HAP-1 (cell line): ENCODE results near the gene CELSR3.

Source experiments
- DNase-seq, 2 experiments: peaks; one replicate each; pipeline ENCODE4 v3.0.0-alpha.2; 2016 to 2020; ENCODE audit warnings: low spot score in 2 of 2
- H3K27me3 ChIP-seq: fragments of 250-450 bp; sonication (Bioruptor Pico); 2 replicates; pipeline ENCODE4 v1.5.1; 2020; ENCODE audit warnings: low read depth, mild to moderate bottlenecking, moderate library complexity
- H3K36me3 ChIP-seq: fragments of 250-450 bp; sonication (Bioruptor Pico); replicated peaks from 2 replicates; pipeline ENCODE4 v1.5.1; 2020; ENCODE audit warnings: mild to moderate bottlenecking
- H3K4me1 ChIP-seq: fragments of 250-450 bp; sonication (Bioruptor Pico); 2 replicates; pipeline ENCODE4 v1.5.1; 2020; ENCODE audit warnings: mild to moderate bottlenecking
- H3K4me3 ChIP-seq: fragments of 250-450 bp; sonication (Bioruptor Pico); 2 replicates; pipeline ENCODE4 v1.5.1; 2020; ENCODE audit warnings: mild to moderate bottlenecking, moderate library complexity
- H3K9me3 ChIP-seq: fragments of 250-450 bp; sonication (Bioruptor Pico); 2 replicates; pipeline ENCODE4 v1.5.1; 2020; ENCODE audit warnings: mild to moderate bottlenecking, moderate library complexity
- in situ Hi-C: fragments of 300-500 bp; cut with MboI; formaldehyde crosslinking; loops from 3 replicates; pipeline ENCODE4 v1.14.3; 2020; ENCODE audit warnings: low sequenced_read_pairs, inconsistent platforms, mixed read lengths

The CELSR3 gene

GRCh38 chr3:48644898-48645760, 17.6 kb downstream of the CELSR3 start:
- Histone ChIP-seq H3K4me3 (no peak overlapping the region), H3K36me3 (no peaks in the 10 kb centered on the region; the same call in 1 of the 2 replicates), H3K9me3 (no peaks in the 10 kb centered on the region), H3K4me1 (no peaks in the 10 kb centered on the region), H3K27me3 (no peaks in the 10 kb centered on the region)
- DNase-seq, result no peak
- in situ Hi-C loops, result no loop called here

GRCh38 chr3:48642605-48643004, 20.1 kb downstream of the CELSR3 start:
- H3K9me3 ChIP-seq, result no peaks in the 10 kb centered on the region
- no peak for DNase-seq
- in situ Hi-C loops, result no loop called here
- no peaks in the 10 kb centered on the region; the same call in 1 of the 2 replicates for H3K36me3 ChIP-seq
- no peaks in the 10 kb centered on the region for H3K4me1 ChIP-seq
- no peak overlapping the region for H3K4me3 ChIP-seq
- H3K27me3 ChIP-seq, result no peaks in the 10 kb centered on the region

GRCh38 chr3:48641396-48641795, 21.3 kb downstream of the CELSR3 start:
- Histone ChIP-seq H3K27me3 (no peaks in the 10 kb centered on the region), H3K36me3 (no peaks in the 10 kb centered on the region; the same call in 1 of the 2 replicates), H3K9me3 (no peaks in the 10 kb centered on the region), H3K4me3 (no peak overlapping the region), H3K4me1 (peaks cover under 1% of the 10 kb centered on the region; the same call in 1 of the 2 replicates)
- no peak for DNase-seq
- in situ Hi-C loops, result no loop called here

GRCh38 chr3:48639944-48640606, 22.6 kb downstream of the CELSR3 start:
- Histone ChIP-seq H3K36me3 (no peaks in the 10 kb centered on the region; the same call in 1 of the 2 replicates), H3K4me1 (peaks cover 6% of the 10 kb centered on the region), H3K27me3 (no peaks in the 10 kb centered on the region), H3K9me3 (no peaks in the 10 kb centered on the region), H3K4me3 (no peak overlapping the region)
- DNase-seq, result no peak
- in situ Hi-C loops, result no loop called here

- H3K36me3 ChIP-seq, result peaks cover 11% of the 10 kb centered on the region
- peaks cover 12% of the 10 kb centered on the region for H3K4me1 ChIP-seq
- H3K27me3 ChIP-seq, result no peaks in the 10 kb centered on the region
- no peak for DNase-seq
- in situ Hi-C loops, result no loop called here
- H3K4me3 ChIP-seq, result no peak overlapping the region
- H3K9me3 ChIP-seq, result no peaks in the 10 kb centered on the region
Measured at GRCh38 chr3:48637305-48637704, 25.4 kb downstream of the CELSR3 start.

- Histone ChIP-seq H3K4me1 (peaks cover 12% of the 10 kb centered on the region), H3K36me3 (peaks cover 13% of the 10 kb centered on the region; the same call in 1 of the 2 replicates), H3K9me3 (no peaks in the 10 kb centered on the region), H3K4me3 (peak overlapping the region; percentile 85), H3K27me3 (no peaks in the 10 kb centered on the region)
- in situ Hi-C loops, result no loop called here
- DNase-seq, result no peak
Measured at GRCh38 chr3:48636149-48636655, 26.5 kb downstream of the CELSR3 start.

GRCh38 chr3:48635222-48636021, 27.3 kb downstream of the CELSR3 start, which contains the start of gene SLC26A6:
Gene SLC26A6 (minus strand): TSS chr3:48635461. CDS start chr3:48635393, 68 bp downstream.
- H3K9me3 ChIP-seq, result no peaks in the 10 kb centered on the region
- peaks cover 12% of the 10 kb centered on the region for H3K4me1 ChIP-seq
- H3K36me3 ChIP-seq, result peaks cover 14% of the 10 kb centered on the region; the same call in 1 of the 2 replicates
- peak within 1 kb of the TSS; percentile 85 for H3K4me3 ChIP-seq
- in situ Hi-C loops, result no loop called here
- DNase-seq, result peak; percentile 95 to 98
- H3K27me3 ChIP-seq, result no peaks in the 10 kb centered on the region

- H3K9me3 ChIP-seq, result no peaks in the 10 kb centered on the region
- peaks cover 21% of the 10 kb centered on the region; the same call in 1 of the 2 replicates for H3K36me3 ChIP-seq
- no peaks in the 10 kb centered on the region for H3K27me3 ChIP-seq
- peaks cover 12% of the 10 kb centered on the region for H3K4me1 ChIP-seq
- in situ Hi-C loops, result no loop called here
- peak overlapping the region; percentile 85 for H3K4me3 ChIP-seq
- peak; percentile 31 to 84 for DNase-seq
Measured at GRCh38 chr3:48634661-48635221, 27.9 kb downstream of the CELSR3 start.

- no peaks in the 10 kb centered on the region for H3K9me3 ChIP-seq
- H3K4me3 ChIP-seq, result no peak overlapping the region
- DNase-seq, result no peak
- H3K4me1 ChIP-seq, result peaks cover 12% of the 10 kb centered on the region
- H3K27me3 ChIP-seq, result no peaks in the 10 kb centered on the region
- peaks cover 24% of the 10 kb centered on the region; the same call in 1 of the 2 replicates for H3K36me3 ChIP-seq
- in situ Hi-C loops, result no loop called here
Measured at GRCh38 chr3:48633743-48634142, 28.9 kb downstream of the CELSR3 start.

- Histone ChIP-seq H3K36me3 (peaks cover 24% of the 10 kb centered on the region; the same call in 1 of the 2 replicates), H3K4me3 (no peak overlapping the region), H3K9me3 (no peaks in the 10 kb centered on the region), H3K27me3 (no peaks in the 10 kb centered on the region), H3K4me1 (peaks cover 12% of the 10 kb centered on the region)
- in situ Hi-C loops, result no loop called here
- DNase-seq, result no peak
Measured at GRCh38 chr3:48633256-48633655, 29.4 kb downstream of the CELSR3 start.

GRCh38 chr3:48631516-48632448, 30.9 kb downstream of the CELSR3 start:
- peaks cover 12% of the 10 kb centered on the region for H3K4me1 ChIP-seq
- no peak overlapping the region for H3K4me3 ChIP-seq
- no peaks in the 10 kb centered on the region for H3K9me3 ChIP-seq
- H3K36me3 ChIP-seq, result peaks cover 31% of the 10 kb centered on the region; the same call in 1 of the 2 replicates
- DNase-seq, result no peak
- in situ Hi-C loops, result no loop called here
- H3K27me3 ChIP-seq, result no peaks in the 10 kb centered on the region

GRCh38 chr3:48630833-48631232, 31.9 kb downstream of the CELSR3 start:
- no peak for DNase-seq
- Histone ChIP-seq H3K4me3 (no peak overlapping the region), H3K36me3 (peaks cover 38% of the 10 kb centered on the region), H3K4me1 (peaks cover 6% of the 10 kb centered on the region), H3K27me3 (no peaks in the 10 kb centered on the region), H3K9me3 (no peaks in the 10 kb centered on the region)
- in situ Hi-C loops, result no loop called here
